HCT116 (cell line): ENCODE measurements around the gene CATSPERZ. TPM values are rescaled to one million over a fixed set of nuclear protein-coding genes. Genes with fewer than 3 reads are reported as not detected.

Experiments
- ATAC-seq: fragments of 200-7000 bp; cut with Tn5 transposase; 2 replicates; pipeline ENCODE4 v1.9.1; 2020; ENCODE audit warnings: mild to moderate bottlenecking, moderate library complexity
- BruUV-seq: library from RNA; stranded (reverse); fragments of 400-500 nt; replicated peaks from 2 replicates; lab custom pipeline; 2021; lab: Mats Ljungman, UMichigan
- CTCF ChIA-PET: fragments of 300-600 bp; sonication (Branson Sonifier 250); formaldehyde crosslinking; loops from one replicate; lab custom pipeline; 2021; ENCODE audit warnings: antibody characterized with exemption; lab: Charles Lee
- POLR2A ChIA-PET: fragments of 300-600, 350-600 bp; sonication (Branson Sonifier 250); formaldehyde crosslinking; loops from one replicate; lab custom pipeline; 2021; ENCODE audit warnings: antibody characterized with exemption; lab: Charles Lee
- RAD21 ChIA-PET, 2 experiments: fragments of 300-600 bp; sonication (Branson Sonifier 250); formaldehyde crosslinking; loops; one replicate each; lab custom pipeline; 2023; ENCODE audit warnings: low total read pairs in 2 of 2; ENCODE audit not compliant: uncharacterized antibody in 2 of 2, unreplicated experiment in 2 of 2, low non-redundant PET in 1 of 2; lab: Charles Lee
- DNase-seq: peaks from one replicate; pipeline ENCODE4 v3.0.0-alpha.2; 2010; ENCODE audit warnings: low read depth, low spot score
- H2AFZ ChIP-seq: fragments of 200-600 bp; shearing (Covaris generic), sonication (generic); 2 replicates; pipeline ENCODE4 v1.6.1; 2017; ENCODE audit warnings: low read depth, mixed run types, mixed read lengths, antibody characterized with exemption, low read length; ENCODE audit not compliant: poor library complexity, severe bottlenecking
- H3K27ac ChIP-seq: 2 replicates; pipeline ENCODE4 v1.5.1; 2012; ENCODE audit warnings: low read depth, low read length
- H3K27me3 ChIP-seq: fragments of 200-600 bp; sonication (generic); 2 replicates; pipeline ENCODE4 v1.6.1; 2016; ENCODE audit warnings: mixed run types, low read length, mixed read lengths; ENCODE audit not compliant: insufficient read depth
- H3K36me3 ChIP-seq, 2 experiments: fragments of 200-500 bp in 1 of 2; fragments of 200-600 bp in 1 of 2; sonication (Bioruptor generic) in 1 of 2; sonication (generic) in 1 of 2; 2 replicates each; pipeline versions ENCODE4 v1.5.1 to v1.6.1; 2014 to 2016; ENCODE audit warnings: low read length in 2 of 2, inconsistent platforms in 1 of 2, mixed read lengths in 1 of 2, mixed run types in 1 of 2; ENCODE audit not compliant: insufficient read depth in 2 of 2, control insufficient read depth in 1 of 2
- H3K4me1 ChIP-seq, 2 experiments: fragments of 200-600 bp in 1 of 2; sonication (generic) in 1 of 2; 2 replicates each; pipeline versions ENCODE4 v1.5.1 to v1.6.1; 2012 to 2017; ENCODE audit warnings: low read length in 2 of 2, inconsistent platforms in 1 of 2, mild to moderate bottlenecking in 1 of 2, mixed read lengths in 1 of 2, mixed run types in 1 of 2, moderate library complexity in 1 of 2; ENCODE audit not compliant: insufficient read depth in 2 of 2, control insufficient read depth in 1 of 2
- H3K4me2 ChIP-seq: fragments of 200-600 bp; sonication (generic); 2 replicates; pipeline ENCODE4 v1.6.1; 2017; ENCODE audit warnings: mixed run types, low read length, mixed read lengths
- H3K4me3 ChIP-seq, 2 experiments: fragments of 200-600 bp in 1 of 2; sonication (generic) in 1 of 2; replicated peaks in 1 of 2; 2 replicates each; pipeline ENCODE4 v1.5.1; 2011 to 2016; ENCODE audit warnings: low read length in 2 of 2, control low read depth in 1 of 2, low read depth in 1 of 2, mild to moderate bottlenecking in 1 of 2, mixed read lengths in 1 of 2, mixed run types in 1 of 2
- H3K79me2 ChIP-seq: fragments of 200-600 bp; sonication (generic); 2 replicates; pipeline ENCODE4 v1.6.1; 2017; ENCODE audit warnings: mild to moderate bottlenecking, mixed run types, low read length, moderate library complexity, mixed read lengths; ENCODE audit not compliant: insufficient read depth
- H3K9ac ChIP-seq: fragments of 200-600 bp; sonication (generic); 2 replicates; pipeline ENCODE4 v1.6.1; 2016; ENCODE audit warnings: low read length, mixed read lengths
- H3K9me2 ChIP-seq: fragments of 200-600 bp; sonication (generic), shearing (Covaris generic); 2 replicates; pipeline ENCODE4 v1.6.1; 2017; ENCODE audit warnings: mixed run types, mild to moderate bottlenecking, moderate library complexity; ENCODE audit not compliant: insufficient read depth
- H3K9me3 ChIP-seq, 2 experiments: fragments of 200-500 bp in 1 of 2; fragments of 200-600 bp in 1 of 2; sonication (Bioruptor generic) in 1 of 2; sonication (generic) in 1 of 2; 2 replicates each; pipeline ENCODE4 v1.6.1; 2014 to 2017; ENCODE audit warnings: low read length in 2 of 2, mixed read lengths in 2 of 2, inconsistent platforms in 1 of 2, low read depth in 1 of 2, mild to moderate bottlenecking in 1 of 2, mixed run types in 1 of 2, moderate library complexity in 1 of 2; ENCODE audit not compliant: control insufficient read depth in 1 of 2, insufficient read depth in 1 of 2
- H4K20me1 ChIP-seq: fragments of 200-600 bp; sonication (generic), shearing (Covaris generic); 2 replicates; pipeline ENCODE4 v1.6.1; 2017; ENCODE audit warnings: mixed run types, mild to moderate bottlenecking, moderate library complexity; ENCODE audit not compliant: insufficient read depth
- ATF3 ChIP-seq: IDR thresholded peaks from 2 replicates; pipeline ENCODE4 v1.6.1; 2012
- FOSL1 ChIP-seq: IDR thresholded peaks from 2 replicates; pipeline ENCODE4 v1.6.1; 2012; ENCODE audit warnings: low read depth
- JUND ChIP-seq: IDR thresholded peaks from 2 replicates; pipeline ENCODE4 v1.6.1; 2012
- POLR2A ChIP-seq: IDR thresholded peaks from 2 replicates; pipeline ENCODE4 v1.7.0; 2011; ENCODE audit warnings: borderline replicate concordance; ENCODE audit not compliant: insufficient read depth, insufficient read length; ENCODE audit errors: extremely low read depth
- RAD21 ChIP-seq: IDR thresholded peaks from 2 replicates; pipeline ENCODE4 v1.6.1; 2012; ENCODE audit warnings: low read depth, mild to moderate bottlenecking
- REST ChIP-seq: IDR thresholded peaks from 2 replicates; pipeline ENCODE4 v1.6.1; 2012; ENCODE audit warnings: low read depth
- TCF7L2 ChIP-seq: IDR thresholded peaks from 2 replicates; pipeline ENCODE4 v1.7.0; 2011; ENCODE audit warnings: borderline replicate concordance, inconsistent platforms; ENCODE audit not compliant: insufficient read depth, insufficient read length; ENCODE audit errors: extremely low read depth
- YY1 ChIP-seq: IDR thresholded peaks from 2 replicates; pipeline ENCODE4 v1.6.1; 2011; ENCODE audit warnings: low read length, low read depth, moderate library complexity, mild to moderate bottlenecking; ENCODE audit not compliant: insufficient replicate concordance; ENCODE audit errors: extremely low read depth
- ZBTB33 ChIP-seq: IDR thresholded peaks from 2 replicates; pipeline ENCODE4 v1.6.1; 2011; ENCODE audit warnings: mild to moderate bottlenecking, low read length, moderate library complexity; ENCODE audit not compliant: insufficient replicate concordance; ENCODE audit errors: extremely low read depth
- ZNF274 ChIP-seq: fragments of 200-500 bp; sonication (Bioruptor generic); IDR thresholded peaks from 2 replicates; pipeline ENCODE4 v1.6.1; 2014; ENCODE audit warnings: mild to moderate bottlenecking, low read depth, low read length, inconsistent platforms
- intact Hi-C: fragments of 100-400 bp; cut with micrococcal nuclease; formaldehyde crosslinking; loops from 2 replicates; pipeline ENCODE4 v1.10.0; 2022
- total RNA-seq: library from RNA; stranded (reverse); gene quantifications from one replicate; pipeline ENCODE4 v1.2.1, GENCODE V29; 2021; ENCODE audit not compliant: unreplicated experiment

The CATSPERZ gene
- total RNA-seq, 1 experiment from 2014 or later, result 1.7 TPM

GRCh38 chr11:64290352-64291261 is 9.6 kb upstream of the CATSPERZ start:
- Histone ChIP-seq H3K4me2 (no peak overlapping the region), H3K4me3 (no peak overlapping the region), H3K36me3 (no peaks in the 10 kb centered on the region), H4K20me1 (no peaks in the 10 kb centered on the region), H3K79me2 (no peaks in the 10 kb centered on the region), H3K9me3 (no peaks in the 10 kb centered on the region), H2AFZ (no peak overlapping the region), H3K9me2 (no peaks in the 10 kb centered on the region), H3K4me1 (peaks cover 8 to 10% of the 10 kb centered on the region in 2 experiments), H3K9ac (no peak overlapping the region), H3K27me3 (no peaks in the 10 kb centered on the region), H3K27ac (no peak overlapping the region)
- ATAC-seq (no peak), DNase-seq (no peak)
- BruUV-seq, result no TSS peak
- TF ChIP-seq RAD21, result no peak
- no peak for TF ChIP-seq JUND
- TF ChIP-seq FOSL1, result no peak
- TF ChIP-seq ZBTB33, result no peak
- TF ChIP-seq TCF7L2, result no peak
- TF ChIP-seq ZNF274, result no peak
- TF ChIP-seq YY1, result no peak
- TF ChIP-seq POLR2A, result no peak
- no peak for TF ChIP-seq ATF3
- TF ChIP-seq REST, result no peak
- intact Hi-C loops, result no loop called here
- RAD21 ChIA-PET, result no interaction called here
- POLR2A ChIA-PET, result no interaction called here
- CTCF ChIA-PET, result interaction anchor here (1.2 to 1.3 kb wide), 3 partner anchors 10 to 14 kb away, joined by 4 to 6 read pairs (median 5); no protein-coding TSS in a partner anchor
